GM19025 (cell line): ENCODE data around the gene OR51B2.
A peak's percentile ranks its signal among the peaks of the same experiment; 100 is the strongest.

ENCODE experiments used
- ATAC-seq: cut with Tn5 transposase; IDR thresholded peaks from one replicate; pipeline ENCODE4 v1.9.1; 2021; ENCODE audit warnings: mild to moderate bottlenecking, low read depth, moderate library complexity; ENCODE audit not compliant: unreplicated experiment

Gene OR51B2

DNA sequence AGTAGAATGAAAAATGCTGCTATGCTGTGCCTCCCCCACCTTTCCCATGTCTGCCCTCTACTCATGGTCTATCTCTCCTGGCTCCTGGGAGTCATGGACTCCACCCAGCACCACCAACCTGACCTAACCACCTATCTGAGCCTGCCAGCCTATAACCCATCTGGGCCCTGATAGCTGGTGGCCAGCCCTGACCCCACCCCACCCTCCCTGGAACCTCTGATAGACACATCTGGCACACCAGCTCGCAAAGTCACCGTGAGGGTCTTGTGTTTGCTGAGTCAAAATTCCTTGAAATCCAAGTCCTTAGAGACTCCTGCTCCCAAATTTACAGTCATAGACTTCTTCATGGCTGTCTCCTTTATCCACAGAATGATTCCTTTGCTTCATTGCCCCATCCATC is 39.5 kb downstream of the OR51B2 start:
- no peak for ATAC-seq

DNA sequence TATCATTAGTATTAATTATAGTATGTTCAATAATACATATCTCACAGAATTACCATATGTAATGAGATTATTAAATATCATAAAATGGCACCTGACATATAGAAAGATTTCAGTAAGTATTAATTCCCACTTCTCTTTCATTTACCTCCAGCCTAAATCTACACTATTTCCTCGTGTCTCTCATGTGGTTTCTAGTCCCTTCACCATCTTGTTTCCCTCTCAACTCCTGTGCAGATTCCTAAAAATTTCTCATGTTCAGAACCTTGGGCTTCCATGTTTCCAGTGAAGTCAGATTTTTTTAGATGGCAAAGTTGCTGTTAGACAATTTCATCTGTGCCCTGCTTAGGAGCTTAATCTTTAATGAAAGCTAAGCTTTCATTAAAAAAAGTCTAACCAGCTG is 40.2 kb downstream of the OR51B2 start:
- no peak for ATAC-seq

- ATAC-seq = no peak
Measured at GRCh38 chr11:5283086-5283485, 41.0 kb downstream of the OR51B2 start.

- ATAC-seq = no peak
Measured at GRCh38 chr11:5282628-5283027, 41.5 kb downstream of the OR51B2 start.

- ATAC-seq = no peak
Measured at GRCh38 chr11:5281596-5281995, 42.5 kb downstream of the OR51B2 start.

- ATAC-seq = peak; percentile 93
Measured at GRCh38 chr11:5280582-5281102, 43.5 kb downstream of the OR51B2 start.

DNA sequence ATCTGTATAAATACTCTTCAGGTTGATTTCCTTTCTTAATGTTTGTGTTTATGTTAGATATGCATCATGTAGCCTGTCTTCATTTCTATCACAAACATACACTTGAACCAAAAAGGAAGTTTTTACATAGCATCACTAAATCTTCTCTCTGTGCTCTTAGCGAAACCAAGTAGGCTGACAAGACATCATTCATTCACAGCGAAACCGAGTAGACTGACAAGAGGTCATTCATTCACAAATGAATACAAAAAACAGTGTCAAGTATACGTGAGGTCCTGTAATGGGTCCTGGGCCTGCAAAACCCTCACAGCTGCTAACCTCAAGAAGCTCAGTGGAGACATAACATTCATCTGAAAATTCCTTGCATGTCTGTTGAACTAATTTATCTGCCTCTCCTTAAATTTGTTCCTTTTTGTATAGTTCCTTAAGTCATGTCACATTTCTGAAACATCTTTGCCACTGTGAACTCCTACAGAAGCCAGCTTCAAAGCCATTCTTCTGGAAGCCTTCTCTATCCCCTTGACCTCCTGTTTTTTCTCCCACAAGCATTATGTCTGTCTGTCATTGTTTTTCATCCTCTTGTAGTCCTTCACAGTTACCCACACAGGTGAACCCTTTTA is 44.5 kb downstream of the OR51B2 start:
- ATAC-seq = no peak

DNA sequence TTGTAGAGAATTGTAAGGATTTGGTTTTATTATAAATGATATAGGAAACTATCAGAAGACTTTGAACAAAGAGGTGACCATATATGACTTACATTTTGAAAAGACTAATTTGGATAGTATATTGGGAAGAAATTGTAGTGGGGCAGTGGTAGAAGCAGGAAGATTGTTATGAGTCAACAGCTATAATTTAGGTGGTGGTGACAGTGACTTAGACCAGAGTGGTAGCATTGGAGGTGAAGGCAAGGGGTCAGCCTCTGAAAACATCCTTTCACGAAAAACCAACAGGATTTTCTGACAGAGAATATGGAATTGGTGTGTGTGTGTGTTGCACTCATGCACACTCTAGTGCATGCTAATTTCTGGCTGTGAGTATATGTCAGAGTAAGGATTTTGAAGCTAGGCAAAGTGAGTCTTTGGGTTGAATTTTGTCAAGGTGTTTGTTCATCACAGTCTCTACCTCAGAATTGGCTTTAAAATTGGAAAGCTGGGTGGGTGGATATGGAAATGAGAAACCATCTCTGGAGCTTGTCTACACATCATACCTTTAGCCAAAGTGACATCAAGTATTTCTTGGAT is 46.2 kb downstream of the OR51B2 start:
- no peak for ATAC-seq

DNA sequence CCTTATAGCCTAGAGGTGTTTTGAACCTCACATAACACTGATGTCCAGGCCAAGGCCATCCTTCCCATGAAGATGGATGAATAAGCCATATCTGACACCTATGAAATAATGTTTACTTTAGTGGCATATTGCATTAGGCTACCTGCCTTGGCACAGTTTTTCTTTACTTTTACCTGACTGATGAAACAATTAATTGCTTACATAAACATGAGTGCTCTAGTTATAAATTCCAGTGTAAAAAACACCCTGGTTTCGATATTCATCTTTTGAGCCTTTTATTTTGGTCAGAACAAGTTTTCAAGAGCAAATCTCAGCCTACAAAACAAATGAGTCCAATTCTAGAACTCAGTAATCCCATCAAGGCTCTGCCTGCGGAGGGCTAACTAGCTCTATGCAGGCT is 47.4 kb downstream of the OR51B2 start:
- ATAC-seq = no peak

DNA sequence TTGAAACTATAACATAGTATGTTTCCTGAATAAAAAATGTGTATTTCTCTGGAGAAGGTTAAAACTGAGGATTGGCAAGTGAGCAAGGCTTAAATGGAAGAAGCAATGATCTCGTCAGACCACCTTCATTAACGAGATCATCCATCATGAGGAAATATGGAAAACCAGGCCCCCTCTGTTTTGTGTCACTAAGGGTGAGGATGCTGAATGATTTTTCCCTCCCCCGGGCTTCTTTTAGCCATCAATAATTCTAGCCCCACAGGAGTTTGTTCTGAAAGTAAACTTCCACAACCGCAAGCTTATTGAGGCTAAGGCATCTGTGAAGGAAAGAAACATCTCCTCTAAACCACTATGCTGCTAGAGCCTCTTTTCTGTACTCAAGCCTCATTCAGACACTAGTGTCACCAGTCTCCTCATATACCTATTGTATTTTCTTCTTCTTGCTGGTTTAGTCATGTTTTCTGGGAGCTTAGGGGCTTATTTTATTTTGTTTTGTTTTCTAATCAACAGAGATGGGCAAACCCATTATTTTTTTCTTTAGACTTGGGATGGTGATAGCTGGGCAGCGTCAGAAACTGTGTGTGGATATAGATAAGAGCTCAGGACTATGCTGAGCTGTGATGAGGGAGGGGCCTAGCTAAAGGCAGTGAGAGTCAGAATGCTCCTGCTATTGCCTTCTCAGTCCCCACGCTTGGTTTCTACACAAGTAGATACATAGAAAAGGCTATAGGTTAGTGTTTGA is 48.6 kb downstream of the OR51B2 start:
- no peak for ATAC-seq

DNA sequence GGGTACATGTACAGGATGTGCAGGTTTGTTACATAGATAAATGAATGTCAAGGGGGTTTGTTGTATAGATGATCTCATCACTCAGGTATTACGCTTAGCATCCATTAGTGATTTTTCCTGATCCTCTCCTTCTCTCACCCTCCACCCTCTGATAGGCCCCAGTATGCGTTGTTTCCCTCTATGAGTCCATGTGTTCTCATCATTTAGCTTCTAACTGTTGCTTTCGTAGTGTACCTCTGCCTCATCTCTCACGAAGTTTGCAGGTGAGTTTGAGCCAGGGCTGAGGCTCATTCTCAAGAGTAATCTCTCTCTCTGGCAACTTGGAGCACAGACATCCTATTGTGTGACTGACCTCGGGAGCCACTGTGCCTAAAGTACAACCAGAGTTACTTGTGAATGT is 49.7 kb downstream of the OR51B2 start:
- ATAC-seq = no peak
